ENCODE data around the gene CD59.

- no peak for TF ChIP-seq POLR2A (IDR thresholded peaks at IDR 0.05; ENCODE audit: low read length)
- no peak for TF ChIP-seq GATA1 (IDR thresholded peaks at IDR 0.05; ENCODE audit: low read depth, low read length)
These were observed 49.4 kb upstream of the CD59 start for GRCh38 chr11:33785609-33786008.

All from erythroblast (primary cell).